Activated CD4-positive, alpha-beta T cell treated with anti-CD3 and anti-CD28 coated beads for 36 hours (primary cell): Measurements from ENCODE around the gene SIAH1. TPM values are rescaled to one million over a fixed set of nuclear protein-coding genes. Genes with fewer than 3 reads are reported as not detected.

ENCODE experiments used
- total RNA-seq, 2 experiments: library from RNA; stranded (reverse); gene quantifications; one replicate each; pipeline ENCODE4 v1.2.3, GENCODE V29; 2021

Gene SIAH1
- total RNA-seq, 2 experiments from 2014 or later = 13.1 to 13.3 TPM

Other genes with a start within 250 kb of the SIAH1 start
- gene ABCC12, start 229.4 kb downstream of the SIAH1 start, total RNA-seq = not detected
- gene LONP2, start 141.1 kb downstream of the SIAH1 start, total RNA-seq = 10 to 100 TPM; 60.3 to 63.2 TPM
- gene ABCC11, start 137.9 kb downstream of the SIAH1 start, total RNA-seq = under 1 TPM; 0.07 to 0.35 TPM
- gene N4BP1, start 224.8 kb upstream of the SIAH1 start, total RNA-seq = 10 to 100 TPM; 49.2 to 69.4 TPM